Stimulated activated CD4-positive, alpha-beta T cell treated with anti-CD3 and anti-CD28 coated beads, Interleukin-12 subunit alpha, Interleukin-12 subunit beta, amount 100 ng/mL, for 4 hours (primary cell): ENCODE measurements around the gene FBXL4.

Source experiments
- DNase-seq: peaks from one replicate; pipeline ENCODE4 v3.0.0-alpha.2; 2020

FBXL4 gene

DNA sequence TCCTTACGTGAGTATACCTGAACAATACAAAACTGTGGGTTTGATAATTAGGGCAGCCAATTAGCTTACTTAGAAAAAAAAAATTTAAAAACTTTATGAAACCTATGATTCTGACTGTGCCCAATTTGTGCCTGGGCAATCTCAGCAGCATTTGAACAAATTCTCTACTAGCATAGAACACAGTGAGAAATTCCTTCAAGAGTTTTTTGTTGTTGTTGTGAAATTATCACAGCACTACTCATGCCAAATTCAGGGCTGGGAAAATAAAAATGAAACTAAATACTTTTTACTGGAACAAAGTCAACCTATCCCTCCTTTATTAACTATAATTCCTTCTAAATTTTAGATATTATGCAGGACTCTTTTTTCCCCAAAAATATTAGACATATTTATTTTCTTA lies 70.5 kb downstream of the FBXL4 start:
- DNase-seq, result no peak

DNA sequence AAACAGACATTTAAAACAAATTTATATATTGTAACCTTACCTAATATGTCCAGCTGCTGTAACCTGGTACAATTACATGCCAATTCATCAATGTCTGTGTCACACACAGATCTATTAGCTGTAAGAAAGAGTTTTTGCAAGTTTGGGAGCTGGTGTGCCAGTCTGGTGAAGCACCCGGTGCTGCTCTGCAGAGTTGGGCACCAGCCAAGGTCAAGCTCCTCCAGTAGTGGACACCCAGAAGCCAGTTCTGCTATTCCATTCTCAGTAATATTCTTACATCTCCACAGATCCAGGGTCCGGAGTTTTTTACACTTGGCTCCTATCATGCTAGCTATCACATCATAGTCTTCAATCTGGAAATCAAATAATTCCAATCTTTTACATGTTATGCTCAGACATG lies 72.4 kb downstream of the FBXL4 start:
- no peak for DNase-seq

- DNase-seq, result no peak
Observed at GRCh38 chr6:98871821-98872220, 75.9 kb downstream of the FBXL4 start.

- no peak for DNase-seq
Observed at GRCh38 chr6:98871057-98871456, 76.7 kb downstream of the FBXL4 start.

- no peak for DNase-seq
Observed at GRCh38 chr6:98864497-98864896, 83.2 kb downstream of the FBXL4 start.

- no peak for DNase-seq
Observed at GRCh38 chr6:98848539-98849242, 99.1 kb downstream of the FBXL4 start.

- no peak for DNase-seq
Observed at GRCh38 chr6:98847779-98848538, 99.8 kb downstream of the FBXL4 start.

GRCh38 chr6:98847416-98847778 lies 100.3 kb downstream of the FBXL4 start:
- no peak for DNase-seq

DNA sequence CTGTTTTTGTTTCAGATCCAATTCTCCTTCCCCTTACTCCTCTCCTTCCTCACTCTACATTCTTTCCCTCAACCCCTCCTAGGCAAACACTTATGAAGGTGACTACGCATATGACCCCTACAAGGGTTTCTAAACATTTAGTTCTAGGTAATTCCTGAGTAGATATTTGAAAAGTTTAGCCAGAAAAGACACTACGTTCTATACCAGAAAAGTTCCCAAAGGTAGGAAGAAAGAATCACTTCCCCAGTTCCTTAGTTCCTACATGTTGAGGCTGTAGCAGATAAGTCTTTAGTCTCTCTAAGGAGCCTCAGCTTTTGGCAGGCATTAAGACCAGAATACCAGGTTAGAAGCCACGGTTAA lies 101.7 kb downstream of the FBXL4 start:
- no peak for DNase-seq

- DNase-seq, result peak; percentile 71
Observed at GRCh38 chr6:98845211-98846020, 102.3 kb downstream of the FBXL4 start.

GRCh38 chr6:98844244-98845210 lies 103.2 kb downstream of the FBXL4 start:
- DNase-seq, result no peak

DNA sequence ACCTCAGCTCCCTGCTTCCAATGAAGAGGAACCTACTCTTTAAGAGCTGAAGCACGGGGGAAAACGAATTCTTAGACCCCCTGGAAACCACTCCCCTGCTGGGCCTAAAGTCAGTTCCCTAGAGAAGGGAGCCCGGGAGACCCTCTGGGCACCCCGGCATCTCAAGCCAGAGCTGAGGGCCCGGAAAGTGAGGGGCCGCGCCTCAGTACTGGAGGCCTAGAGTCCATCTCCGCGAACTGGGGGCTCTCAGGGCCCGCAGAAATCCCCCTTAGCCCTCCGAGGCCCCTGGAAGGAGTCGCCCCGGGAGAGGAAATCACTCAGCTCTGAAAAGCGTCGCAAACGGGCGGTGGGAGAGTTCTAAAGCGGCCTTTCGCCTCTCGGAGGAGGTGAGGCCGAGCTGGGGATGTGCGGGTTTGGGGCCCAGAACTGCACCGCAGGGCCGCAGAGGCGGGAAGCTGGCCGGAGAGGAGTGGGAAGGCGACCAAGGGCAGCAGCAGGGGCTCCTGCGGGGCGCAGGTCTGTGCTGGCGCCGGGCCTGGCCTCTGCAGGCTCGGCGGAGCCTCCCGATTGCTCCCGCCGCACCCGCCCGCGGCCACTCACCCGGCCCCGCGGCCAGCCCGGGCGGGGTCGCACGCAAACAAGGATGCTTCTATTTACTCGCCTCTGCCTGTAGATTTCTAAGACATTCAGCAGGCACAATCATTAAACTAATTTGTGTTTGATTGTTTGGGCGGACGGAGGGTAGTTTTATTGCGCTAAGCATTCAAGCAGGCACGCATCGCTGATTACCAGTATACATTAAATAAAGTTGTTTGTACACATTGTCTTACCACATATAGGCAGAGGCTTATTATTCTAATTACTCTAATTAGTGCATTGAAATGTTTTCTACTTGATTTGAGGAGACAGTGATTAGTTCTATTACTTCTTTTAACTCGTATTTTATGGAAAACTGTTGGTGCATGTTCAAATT lies 104.2 kb downstream of the FBXL4 start:
- no peak for DNase-seq

GRCh38 chr6:98842342-98843180 lies 105.2 kb downstream of the FBXL4 start:
- DNase-seq, result no peak

DNA sequence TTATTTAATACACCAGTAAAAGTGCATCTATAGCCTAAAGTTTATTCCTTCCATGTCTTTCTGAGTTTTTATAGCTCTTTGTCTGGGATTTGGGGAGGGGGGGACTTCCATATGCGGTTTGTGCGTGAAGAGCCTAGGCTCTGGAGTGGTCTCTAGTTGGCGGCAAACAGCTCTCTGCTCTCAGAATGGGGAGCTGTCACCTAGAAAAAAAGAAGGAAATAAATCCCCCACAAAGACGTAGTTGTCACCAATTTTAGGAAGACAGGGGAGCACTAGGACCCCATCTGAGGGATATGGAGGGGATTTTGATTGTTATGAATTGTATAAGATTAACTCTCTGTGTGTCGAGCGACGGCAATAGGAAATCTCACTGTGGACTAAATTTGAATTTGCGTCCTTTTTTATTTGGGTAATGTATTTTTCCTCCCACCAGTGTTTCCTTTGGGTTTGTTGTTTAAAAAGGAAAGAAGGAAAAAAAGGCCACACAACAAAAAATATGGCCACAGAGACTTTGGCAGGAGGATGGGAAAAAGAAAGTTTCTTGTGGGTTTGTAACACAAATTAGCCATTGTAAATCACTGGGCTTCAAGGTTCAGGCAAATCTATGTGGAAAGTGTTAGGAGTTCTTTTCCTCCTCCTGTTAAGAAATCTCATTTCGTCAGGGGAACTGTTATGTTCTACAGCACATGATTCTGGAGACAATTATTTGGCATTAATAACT lies 106.0 kb downstream of the FBXL4 start:
- no peak for DNase-seq

DNA sequence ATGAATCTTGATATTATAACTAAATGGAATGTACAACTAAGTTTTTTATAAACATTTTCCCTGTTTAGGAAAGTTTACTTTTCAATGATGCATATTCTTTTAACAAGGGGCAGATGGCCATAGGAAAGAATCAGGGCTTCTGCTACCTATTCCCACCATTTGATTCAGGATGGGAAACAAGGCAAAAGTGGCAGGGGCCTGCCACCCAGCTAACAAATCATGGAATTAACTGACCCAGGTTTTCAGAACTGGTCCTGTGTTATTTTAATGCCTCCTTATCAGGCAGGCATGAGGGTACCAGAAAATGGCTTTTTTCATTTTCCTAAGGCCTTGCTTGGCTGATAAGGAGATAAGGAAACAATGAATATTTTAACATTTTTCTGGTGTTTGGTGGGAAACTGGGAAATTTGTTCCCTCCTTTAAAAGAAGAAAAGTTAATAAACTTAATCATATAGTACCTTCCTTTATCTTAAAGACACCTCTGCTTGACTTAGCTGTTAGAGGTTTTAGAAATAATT lies 106.7 kb downstream of the FBXL4 start:
- no peak for DNase-seq

GRCh38 chr6:98840385-98840784 lies 107.4 kb downstream of the FBXL4 start:
- DNase-seq, result no peak

DNA sequence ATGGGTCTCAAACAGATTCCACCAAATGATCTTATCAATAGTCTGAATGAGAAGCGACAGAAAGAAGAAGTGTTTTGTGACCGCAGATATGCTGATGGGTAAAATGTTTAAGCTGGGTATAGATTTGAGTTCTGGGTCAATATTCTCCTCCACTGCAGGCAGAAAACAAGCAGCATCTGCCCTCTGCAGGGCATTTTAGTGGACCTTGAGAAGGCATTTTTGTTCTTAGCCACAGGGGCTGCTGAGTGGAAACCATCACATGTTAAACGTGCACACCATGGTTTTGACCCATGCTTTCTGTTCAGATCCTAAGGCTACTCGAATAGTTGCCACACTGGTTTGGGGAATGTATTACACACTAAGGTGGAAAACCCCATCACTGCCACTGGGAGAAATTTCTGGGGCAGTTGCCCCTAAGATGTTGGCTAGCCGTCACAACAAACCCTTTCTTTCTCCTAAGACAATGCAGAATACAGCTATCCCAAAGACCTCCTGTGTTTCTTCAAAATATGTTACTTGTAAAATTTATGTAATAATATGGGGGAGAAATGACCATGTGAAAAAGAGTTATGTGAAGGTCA lies 107.9 kb downstream of the FBXL4 start:
- DNase-seq, result no peak

- DNase-seq, result no peak
Observed at GRCh38 chr6:98838975-98839374, 108.8 kb downstream of the FBXL4 start.

DNA sequence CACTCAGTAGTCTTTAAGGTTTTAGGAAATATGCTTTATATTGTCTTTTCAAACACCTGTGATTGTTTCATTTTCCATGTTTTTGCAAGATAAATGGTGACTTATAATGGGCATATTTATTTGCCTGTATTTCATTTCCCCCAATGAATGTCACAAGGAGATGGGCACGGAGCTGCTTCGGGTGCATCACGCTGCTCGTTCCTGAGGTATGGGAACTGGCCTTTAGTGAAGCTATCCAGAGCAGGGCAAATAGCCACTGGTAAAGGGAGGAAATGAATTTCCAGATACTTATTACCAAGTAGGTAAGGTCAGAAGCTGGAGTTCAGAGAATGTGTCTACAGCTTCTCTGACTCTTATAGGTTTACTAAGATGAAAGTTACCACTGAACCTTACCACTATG lies 109.7 kb downstream of the FBXL4 start:
- DNase-seq, result no peak
